Nephron progenitor cell (in vitro differentiated cells): ENCODE results near the gene RHBDL1.

ENCODE experiments used
- DNase-seq: peaks from one replicate; pipeline ENCODE4 v3.0.0; 2021
- H3K27ac Mint-ChIP-seq: 2 replicates; pipeline ENCODE4 v1.8.0; 2021; ENCODE audit warnings: mild to moderate bottlenecking, moderate library complexity, mixed read lengths
- H3K27me3 Mint-ChIP-seq: 2 replicates; pipeline ENCODE4 v1.8.0; 2021; ENCODE audit warnings: mild to moderate bottlenecking, low read depth, mixed read lengths; ENCODE audit not compliant: poor library complexity
- H3K36me3 Mint-ChIP-seq: 2 replicates; pipeline ENCODE4 v1.8.0; 2021; ENCODE audit warnings: low read depth, mixed read lengths
- H3K4me1 Mint-ChIP-seq: 2 replicates; pipeline ENCODE4 v1.8.0; 2021; ENCODE audit warnings: mixed read lengths
- H3K4me3 Mint-ChIP-seq: 2 replicates; pipeline ENCODE4 v1.8.0; 2021; ENCODE audit warnings: mild to moderate bottlenecking, moderate library complexity, mixed read lengths
- H3K9me3 Mint-ChIP-seq: 2 replicates; pipeline ENCODE4 v1.8.0; 2021; ENCODE audit warnings: mild to moderate bottlenecking, moderate library complexity, mixed read lengths
- TF ChIP-seq, protein P1 (sequence below): fragments of 200-600 bp; sonication (generic); IDR thresholded peaks from 2 replicates; pipeline ENCODE4 v1.5.0; 2021; ENCODE audit warnings: antibody characterized with exemption

Gene RHBDL1

DNA sequence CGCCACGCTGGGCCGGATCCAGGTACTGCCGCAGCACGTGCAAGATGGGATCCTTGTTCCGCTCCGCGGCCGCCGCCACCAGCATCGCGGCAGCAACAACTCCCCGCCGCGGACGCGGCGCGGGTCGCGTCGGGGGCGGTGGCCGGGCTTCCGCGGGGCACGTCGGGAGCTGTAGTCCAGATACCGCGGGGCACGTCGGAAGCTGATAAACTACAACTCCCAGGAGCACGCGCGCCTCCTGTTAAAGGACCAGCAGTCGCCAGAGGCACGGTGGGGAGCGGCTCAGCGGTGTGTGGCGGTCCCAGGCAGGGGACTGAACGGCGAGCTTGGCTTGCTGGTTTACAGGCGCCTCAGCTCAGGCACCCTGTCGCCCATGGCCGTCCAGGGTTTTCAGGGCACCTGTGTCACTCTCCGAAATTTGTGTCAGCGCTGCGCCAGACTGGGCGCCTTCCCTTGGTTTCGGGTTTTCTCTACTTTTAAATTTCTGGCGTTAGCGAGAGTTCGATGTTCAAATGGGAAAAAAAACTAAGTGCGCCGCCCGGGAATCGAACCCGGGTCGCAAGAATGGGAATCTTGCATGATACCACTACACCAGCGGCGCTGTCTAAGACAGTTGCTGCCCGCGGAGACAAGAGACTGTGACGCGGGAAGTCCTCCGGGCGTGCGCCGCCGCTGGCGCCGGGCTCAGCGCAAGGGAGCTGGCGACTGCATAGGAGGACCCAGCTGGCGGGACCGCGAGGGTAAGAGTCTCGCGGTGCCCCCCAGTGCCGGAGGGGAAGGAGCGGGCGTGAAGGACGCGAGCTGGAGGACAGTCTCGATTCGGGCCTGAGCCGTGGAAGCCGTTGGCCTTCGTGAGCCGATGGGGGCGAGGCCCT is 39.0 kb upstream of the RHBDL1 start, which contains the start of gene METTL26:
METTL26 (minus strand) TSS at position 100 of the 875 bp plus-strand sequence; CDS start at position 85, 15 bp downstream.
- H3K4me1 Mint-ChIP-seq: peaks cover 46% of the 10 kb centered on the region
- peak within 1 kb of the TSS; percentile 99 for H3K27ac Mint-ChIP-seq
- TF ChIP-seq, protein P1, sequence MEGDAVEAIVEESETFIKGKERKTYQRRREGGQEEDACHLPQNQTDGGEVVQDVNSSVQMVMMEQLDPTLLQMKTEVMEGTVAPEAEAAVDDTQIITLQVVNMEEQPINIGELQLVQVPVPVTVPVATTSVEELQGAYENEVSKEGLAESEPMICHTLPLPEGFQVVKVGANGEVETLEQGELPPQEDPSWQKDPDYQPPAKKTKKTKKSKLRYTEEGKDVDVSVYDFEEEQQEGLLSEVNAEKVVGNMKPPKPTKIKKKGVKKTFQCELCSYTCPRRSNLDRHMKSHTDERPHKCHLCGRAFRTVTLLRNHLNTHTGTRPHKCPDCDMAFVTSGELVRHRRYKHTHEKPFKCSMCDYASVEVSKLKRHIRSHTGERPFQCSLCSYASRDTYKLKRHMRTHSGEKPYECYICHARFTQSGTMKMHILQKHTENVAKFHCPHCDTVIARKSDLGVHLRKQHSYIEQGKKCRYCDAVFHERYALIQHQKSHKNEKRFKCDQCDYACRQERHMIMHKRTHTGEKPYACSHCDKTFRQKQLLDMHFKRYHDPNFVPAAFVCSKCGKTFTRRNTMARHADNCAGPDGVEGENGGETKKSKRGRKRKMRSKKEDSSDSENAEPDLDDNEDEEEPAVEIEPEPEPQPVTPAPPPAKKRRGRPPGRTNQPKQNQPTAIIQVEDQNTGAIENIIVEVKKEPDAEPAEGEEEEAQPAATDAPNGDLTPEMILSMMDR: no peak
- H3K36me3 Mint-ChIP-seq: no peaks in the 10 kb centered on the region
- H3K27me3 Mint-ChIP-seq: peaks cover 6% of the 10 kb centered on the region
- no peaks in the 10 kb centered on the region for H3K9me3 Mint-ChIP-seq
- DNase-seq: peak; percentile 92
- peak within 1 kb of the TSS; percentile 93 for H3K4me3 Mint-ChIP-seq

DNA sequence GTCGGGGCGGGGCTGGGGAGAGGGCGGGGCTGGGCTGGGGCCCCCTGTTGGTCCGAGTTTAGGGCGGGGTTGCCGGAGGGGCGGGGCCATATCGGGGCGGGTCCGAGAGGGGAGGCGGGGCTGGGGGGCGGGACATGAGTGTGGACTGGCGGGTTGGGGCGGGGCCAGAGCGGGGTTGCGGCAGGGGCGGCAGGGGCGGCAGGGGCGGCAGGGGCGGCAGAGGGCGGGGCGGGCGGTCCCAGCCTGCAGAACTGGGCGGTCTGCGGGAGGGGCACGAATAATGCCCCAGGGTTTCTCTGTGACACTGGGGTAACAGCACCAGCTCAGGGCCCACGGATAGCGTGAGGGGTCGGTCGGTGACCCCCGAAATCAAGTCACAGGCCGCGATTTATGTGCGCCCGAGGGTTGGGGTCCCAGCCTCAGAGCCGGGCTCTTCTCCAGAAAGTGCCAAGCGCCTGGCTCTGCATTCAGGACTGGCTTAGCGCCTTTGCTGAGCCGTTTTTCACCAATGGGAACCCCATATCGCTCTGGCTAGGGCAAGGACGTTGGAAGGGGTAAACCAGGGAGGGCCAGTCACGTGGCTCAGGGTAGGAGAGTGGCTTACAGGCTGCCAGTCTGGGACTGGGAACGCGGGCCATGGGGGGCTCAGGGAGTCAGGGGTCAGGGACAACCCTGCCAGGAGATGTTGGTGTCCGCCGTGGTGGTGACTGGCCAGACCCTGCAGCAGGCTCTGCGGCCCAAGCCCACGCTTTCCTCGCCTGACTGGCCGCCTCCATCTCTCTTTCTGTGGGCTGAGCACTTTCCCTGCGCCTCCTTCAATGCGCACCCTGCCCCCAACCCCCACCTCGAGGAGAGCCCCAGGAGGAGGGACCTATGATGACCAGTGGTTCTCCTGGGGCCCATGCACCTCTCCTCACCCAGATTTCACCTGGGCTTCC is 38.1 kb upstream of the RHBDL1 start:
- TF ChIP-seq, protein P1: no peak
- peak overlapping the region; percentile 93 for H3K4me3 Mint-ChIP-seq
- DNase-seq: peak; percentile 96
- H3K4me1 Mint-ChIP-seq: peaks cover 46% of the 10 kb centered on the region
- no peaks in the 10 kb centered on the region for H3K9me3 Mint-ChIP-seq
- H3K36me3 Mint-ChIP-seq: no peaks in the 10 kb centered on the region
- peaks cover 6% of the 10 kb centered on the region for H3K27me3 Mint-ChIP-seq
- H3K27ac Mint-ChIP-seq: peak overlapping the region; percentile 61

DNA sequence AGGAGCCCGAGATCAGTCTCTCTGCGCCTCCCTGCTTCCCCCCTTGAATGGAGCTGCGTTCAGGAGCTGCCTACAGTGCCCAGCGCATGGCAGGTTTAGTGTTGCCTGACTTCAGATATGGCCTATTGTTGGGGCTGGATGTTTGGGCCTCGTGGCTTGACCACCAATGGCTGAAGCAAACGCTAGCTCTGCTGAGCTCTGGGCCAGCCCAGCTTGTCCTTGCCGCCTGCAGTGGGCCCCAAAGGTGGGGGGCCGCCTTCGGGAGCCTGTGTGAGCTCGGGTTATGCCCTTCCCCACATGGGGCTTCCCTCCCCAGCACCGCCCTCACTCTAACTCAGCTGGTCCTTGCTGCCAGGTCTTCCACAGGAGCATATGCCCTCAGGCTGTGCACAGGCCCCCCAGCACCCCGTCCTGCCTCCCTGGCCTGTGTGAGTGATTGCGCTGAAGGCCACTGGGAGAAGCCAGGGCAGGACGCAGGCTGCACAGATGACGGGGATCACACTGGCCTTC is 37.4 kb upstream of the RHBDL1 start:
- Mint-ChIP-seq H3K36me3 (no peaks in the 10 kb centered on the region), H3K27ac (peak overlapping the region; percentile 75), H3K27me3 (peaks cover 11% of the 10 kb centered on the region), H3K9me3 (no peaks in the 10 kb centered on the region), H3K4me1 (peaks cover 46% of the 10 kb centered on the region), H3K4me3 (peak overlapping the region; percentile 64)
- TF ChIP-seq, protein P1: no peak
- no peak for DNase-seq

DNA sequence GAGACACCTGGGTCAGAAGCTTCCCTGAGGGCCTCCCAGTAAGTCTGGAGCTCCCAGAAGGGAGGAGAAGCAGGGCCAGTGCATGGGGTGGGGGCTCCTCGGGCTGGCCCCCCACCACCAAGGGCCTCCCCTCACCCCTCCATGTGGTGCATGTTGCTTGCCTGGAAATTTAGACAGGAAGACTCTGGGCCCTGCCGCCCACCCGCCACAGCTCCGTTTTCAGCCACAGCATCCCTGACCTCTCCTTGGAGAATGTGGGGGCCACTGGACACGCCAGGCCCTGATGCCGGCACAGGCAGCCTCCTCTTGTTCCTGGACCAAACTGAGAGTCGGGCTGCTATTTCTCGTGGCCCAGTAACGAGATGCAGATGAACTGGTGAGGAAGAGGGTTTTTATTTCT is 36.6 kb upstream of the RHBDL1 start:
- peak overlapping the region; percentile 36 for H3K27ac Mint-ChIP-seq
- H3K4me1 Mint-ChIP-seq: peaks cover 49% of the 10 kb centered on the region
- no peaks in the 10 kb centered on the region for H3K9me3 Mint-ChIP-seq
- H3K27me3 Mint-ChIP-seq: peaks cover 19% of the 10 kb centered on the region
- peak overlapping the region; percentile 50 for H3K4me3 Mint-ChIP-seq
- H3K36me3 Mint-ChIP-seq: no peaks in the 10 kb centered on the region
- no peak for DNase-seq
- TF ChIP-seq, protein P1: no peak

DNA sequence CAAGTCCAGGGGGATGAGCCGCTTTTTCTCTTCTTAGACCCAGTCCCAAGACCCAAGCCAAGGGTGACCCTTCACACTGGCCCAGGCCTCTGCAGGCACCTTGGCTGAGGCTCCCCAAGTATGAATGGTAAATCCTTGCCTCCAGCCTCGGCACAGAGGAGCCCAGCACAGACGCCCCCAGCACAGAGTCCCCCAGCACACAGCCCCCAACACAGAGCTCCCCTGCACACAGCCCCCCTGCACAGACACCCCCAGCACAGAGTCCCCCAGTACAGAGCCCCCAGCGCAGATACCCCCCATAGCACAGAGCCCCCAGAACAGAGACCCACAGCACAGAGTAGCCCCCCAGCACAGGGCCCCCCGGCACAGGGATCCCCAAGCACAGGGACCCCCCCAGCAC is 34.9 kb upstream of the RHBDL1 start:
- peaks cover 24% of the 10 kb centered on the region for H3K27me3 Mint-ChIP-seq
- H3K36me3 Mint-ChIP-seq: peaks cover 6% of the 10 kb centered on the region
- peaks cover 52% of the 10 kb centered on the region for H3K4me1 Mint-ChIP-seq
- TF ChIP-seq, protein P1: no peak
- H3K4me3 Mint-ChIP-seq: peak overlapping the region; percentile 78
- no peak overlapping the region for H3K27ac Mint-ChIP-seq
- H3K9me3 Mint-ChIP-seq: no peaks in the 10 kb centered on the region
- DNase-seq: no peak
